Measurements from ENCODE around the gene CCDC57. TPM values are rescaled to one million over a fixed set of nuclear protein-coding genes. Genes with fewer than 3 reads are reported as not detected.
A peak's percentile ranks its signal among the peaks of the same experiment; 100 is the strongest.

The CCDC57 gene
- total and polyA plus RNA-seq, 9 of the 15 experiments (the other 6 are each of a cell fraction or from before 2014, with no cell fraction given), result 0.83 to 36.2 (median 13.6) TPM

DNA sequence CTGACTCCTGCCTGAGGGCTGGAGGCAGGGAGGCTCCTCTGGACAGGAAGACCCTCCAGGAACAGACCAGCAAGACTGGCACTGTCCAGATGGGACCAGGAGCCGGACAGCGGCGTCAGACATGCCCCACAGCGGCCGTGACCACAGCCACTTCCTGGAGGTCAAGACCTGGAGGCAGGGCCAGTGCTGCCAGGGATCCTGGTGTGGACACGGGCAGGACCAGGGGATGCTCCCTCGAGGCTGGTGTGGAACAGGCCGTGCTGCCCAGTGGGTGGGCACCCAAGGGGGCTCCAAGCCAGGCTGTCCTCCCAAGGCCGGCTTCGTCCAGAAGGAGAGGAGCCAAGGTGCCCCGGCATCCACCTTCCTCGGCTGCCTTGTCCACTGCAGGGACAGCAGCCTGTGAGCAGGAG, 4.5 kb upstream of the CCDC57 start (continued):
- TF ChIP-seq, protein P1, sequence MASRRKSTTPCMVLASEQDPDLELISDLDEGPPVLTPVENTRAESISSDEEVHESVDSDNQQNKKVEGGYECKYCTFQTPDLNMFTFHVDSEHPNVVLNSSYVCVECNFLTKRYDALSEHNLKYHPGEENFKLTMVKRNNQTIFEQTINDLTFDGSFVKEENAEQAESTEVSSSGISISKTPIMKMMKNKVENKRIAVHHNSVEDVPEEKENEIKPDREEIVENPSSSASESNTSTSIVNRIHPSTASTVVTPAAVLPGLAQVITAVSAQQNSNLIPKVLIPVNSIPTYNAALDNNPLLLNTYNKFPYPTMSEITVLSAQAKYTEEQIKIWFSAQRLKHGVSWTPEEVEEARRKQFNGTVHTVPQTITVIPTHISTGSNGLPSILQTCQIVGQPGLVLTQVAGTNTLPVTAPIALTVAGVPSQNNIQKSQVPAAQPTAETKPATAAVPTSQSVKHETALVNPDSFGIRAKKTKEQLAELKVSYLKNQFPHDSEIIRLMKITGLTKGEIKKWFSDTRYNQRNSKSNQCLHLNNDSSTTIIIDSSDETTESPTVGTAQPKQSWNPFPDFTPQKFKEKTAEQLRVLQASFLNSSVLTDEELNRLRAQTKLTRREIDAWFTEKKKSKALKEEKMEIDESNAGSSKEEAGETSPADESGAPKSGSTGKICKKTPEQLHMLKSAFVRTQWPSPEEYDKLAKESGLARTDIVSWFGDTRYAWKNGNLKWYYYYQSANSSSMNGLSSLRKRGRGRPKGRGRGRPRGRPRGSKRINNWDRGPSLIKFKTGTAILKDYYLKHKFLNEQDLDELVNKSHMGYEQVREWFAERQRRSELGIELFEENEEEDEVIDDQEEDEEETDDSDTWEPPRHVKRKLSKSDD (conservative IDR thresholded peaks at IDR 0.05; ENCODE audit: low read length), result no peak
- TF ChIP-seq, protein P2, sequence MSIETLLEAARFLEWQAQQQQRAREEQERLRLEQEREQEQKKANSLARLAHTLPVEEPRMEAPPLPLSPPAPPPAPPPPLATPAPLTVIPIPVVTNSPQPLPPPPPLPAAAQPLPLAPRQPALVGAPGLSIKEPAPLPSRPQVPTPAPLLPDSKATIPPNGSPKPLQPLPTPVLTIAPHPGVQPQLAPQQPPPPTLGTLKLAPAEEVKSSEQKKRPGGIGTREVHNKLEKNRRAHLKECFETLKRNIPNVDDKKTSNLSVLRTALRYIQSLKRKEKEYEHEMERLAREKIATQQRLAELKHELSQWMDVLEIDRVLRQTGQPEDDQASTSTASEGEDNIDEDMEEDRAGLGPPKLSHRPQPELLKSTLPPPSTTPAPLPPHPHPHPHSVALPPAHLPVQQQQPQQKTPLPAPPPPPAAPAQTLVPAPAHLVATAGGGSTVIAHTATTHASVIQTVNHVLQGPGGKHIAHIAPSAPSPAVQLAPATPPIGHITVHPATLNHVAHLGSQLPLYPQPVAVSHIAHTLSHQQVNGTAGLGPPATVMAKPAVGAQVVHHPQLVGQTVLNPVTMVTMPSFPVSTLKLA (conservative IDR thresholded peaks at IDR 0.05), result no peak
- TF ChIP-seq, protein P3, sequence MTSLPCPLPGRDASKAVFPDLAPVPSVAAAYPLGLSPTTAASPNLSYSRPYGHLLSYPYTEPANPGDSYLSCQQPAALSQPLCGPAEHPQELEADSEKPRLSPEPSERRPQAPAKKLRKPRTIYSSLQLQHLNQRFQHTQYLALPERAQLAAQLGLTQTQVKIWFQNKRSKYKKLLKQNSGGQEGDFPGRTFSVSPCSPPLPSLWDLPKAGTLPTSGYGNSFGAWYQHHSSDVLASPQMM (CRISPR knock-in tag; IDR thresholded peaks at IDR 0.05), result no peak
- TF ChIP-seq SMC3 (conservative IDR thresholded peaks at IDR 0.05; ENCODE audit: insufficient read depth, low read depth, low read length), result no peak
- TF ChIP-seq, protein P4, sequence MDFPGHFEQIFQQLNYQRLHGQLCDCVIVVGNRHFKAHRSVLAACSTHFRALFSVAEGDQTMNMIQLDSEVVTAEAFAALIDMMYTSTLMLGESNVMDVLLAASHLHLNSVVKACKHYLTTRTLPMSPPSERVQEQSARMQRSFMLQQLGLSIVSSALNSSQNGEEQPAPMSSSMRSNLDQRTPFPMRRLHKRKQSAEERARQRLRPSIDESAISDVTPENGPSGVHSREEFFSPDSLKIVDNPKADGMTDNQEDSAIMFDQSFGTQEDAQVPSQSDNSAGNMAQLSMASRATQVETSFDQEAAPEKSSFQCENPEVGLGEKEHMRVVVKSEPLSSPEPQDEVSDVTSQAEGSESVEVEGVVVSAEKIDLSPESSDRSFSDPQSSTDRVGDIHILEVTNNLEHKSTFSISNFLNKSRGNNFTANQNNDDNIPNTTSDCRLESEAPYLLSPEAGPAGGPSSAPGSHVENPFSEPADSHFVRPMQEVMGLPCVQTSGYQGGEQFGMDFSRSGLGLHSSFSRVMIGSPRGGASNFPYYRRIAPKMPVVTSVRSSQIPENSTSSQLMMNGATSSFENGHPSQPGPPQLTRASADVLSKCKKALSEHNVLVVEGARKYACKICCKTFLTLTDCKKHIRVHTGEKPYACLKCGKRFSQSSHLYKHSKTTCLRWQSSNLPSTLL (IDR thresholded peaks at IDR 0.05), result no peak
- 0 out of 2 replicates have a peak, but pooled peaks have one; percentile 49 for TF ChIP-seq RBM14 (IDR thresholded peaks at IDR 0.05; ENCODE audit: borderline replicate concordance, insufficient read depth, low read depth, low read length)
- TF ChIP-seq, protein P5, sequence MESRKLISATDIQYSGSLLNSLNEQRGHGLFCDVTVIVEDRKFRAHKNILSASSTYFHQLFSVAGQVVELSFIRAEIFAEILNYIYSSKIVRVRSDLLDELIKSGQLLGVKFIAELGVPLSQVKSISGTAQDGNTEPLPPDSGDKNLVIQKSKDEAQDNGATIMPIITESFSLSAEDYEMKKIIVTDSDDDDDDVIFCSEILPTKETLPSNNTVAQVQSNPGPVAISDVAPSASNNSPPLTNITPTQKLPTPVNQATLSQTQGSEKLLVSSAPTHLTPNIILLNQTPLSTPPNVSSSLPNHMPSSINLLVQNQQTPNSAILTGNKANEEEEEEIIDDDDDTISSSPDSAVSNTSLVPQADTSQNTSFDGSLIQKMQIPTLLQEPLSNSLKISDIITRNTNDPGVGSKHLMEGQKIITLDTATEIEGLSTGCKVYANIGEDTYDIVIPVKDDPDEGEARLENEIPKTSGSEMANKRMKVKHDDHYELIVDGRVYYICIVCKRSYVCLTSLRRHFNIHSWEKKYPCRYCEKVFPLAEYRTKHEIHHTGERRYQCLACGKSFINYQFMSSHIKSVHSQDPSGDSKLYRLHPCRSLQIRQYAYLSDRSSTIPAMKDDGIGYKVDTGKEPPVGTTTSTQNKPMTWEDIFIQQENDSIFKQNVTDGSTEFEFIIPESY (CRISPR knock-in tag; IDR thresholded peaks at IDR 0.05), result peak; percentile 69
- TF ChIP-seq, protein P6, sequence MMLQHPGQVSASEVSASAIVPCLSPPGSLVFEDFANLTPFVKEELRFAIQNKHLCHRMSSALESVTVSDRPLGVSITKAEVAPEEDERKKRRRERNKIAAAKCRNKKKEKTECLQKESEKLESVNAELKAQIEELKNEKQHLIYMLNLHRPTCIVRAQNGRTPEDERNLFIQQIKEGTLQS (IDR thresholded peaks at IDR 0.05), result no peak
- TF ChIP-seq, protein P6 (CRISPR knock-in tag; conservative IDR thresholded peaks at IDR 0.05), result no peak
- TF ChIP-seq EP400 (IDR thresholded peaks at IDR 0.05), result no peak
- TF ChIP-seq ELF2 (CRISPR knock-in tag; IDR thresholded peaks at IDR 0.05), result no peak
- no peak for TF ChIP-seq SAP30 (IDR thresholded peaks at IDR 0.05; ENCODE audit: borderline replicate concordance, insufficient read depth, low read depth, low read length, poor library complexity, severe bottlenecking)
- no peak for TF ChIP-seq FOXP1 (CRISPR knock-in tag; IDR thresholded peaks at IDR 0.05)
- no peak for TF ChIP-seq THRAP3 (IDR thresholded peaks at IDR 0.05; ENCODE audit: borderline replicate concordance)
- no peak for TF ChIP-seq ARID2 (IDR thresholded peaks at IDR 0.05)
- no peak for TF ChIP-seq ZNF146 (CRISPR knock-in tag; IDR thresholded peaks at IDR 0.05; ENCODE audit: unreplicated experiment)
- TF ChIP-seq TFAM (CRISPR knock-in tag; conservative IDR thresholded peaks at IDR 0.05), result no peak
- no peak for TF ChIP-seq ZNF431 (CRISPR knock-in tag; IDR thresholded peaks at IDR 0.05)
- no peak for TF ChIP-seq ZNF778 (CRISPR knock-in tag; IDR thresholded peaks at IDR 0.05)
